ENCODE measurements around the gene CPO.
"Not testable (repeated sequence)": the region's sequence is repeated elsewhere in the genome, so short reads cannot be mapped to it uniquely, and the experiment has no call there.

The CPO gene

DNA sequence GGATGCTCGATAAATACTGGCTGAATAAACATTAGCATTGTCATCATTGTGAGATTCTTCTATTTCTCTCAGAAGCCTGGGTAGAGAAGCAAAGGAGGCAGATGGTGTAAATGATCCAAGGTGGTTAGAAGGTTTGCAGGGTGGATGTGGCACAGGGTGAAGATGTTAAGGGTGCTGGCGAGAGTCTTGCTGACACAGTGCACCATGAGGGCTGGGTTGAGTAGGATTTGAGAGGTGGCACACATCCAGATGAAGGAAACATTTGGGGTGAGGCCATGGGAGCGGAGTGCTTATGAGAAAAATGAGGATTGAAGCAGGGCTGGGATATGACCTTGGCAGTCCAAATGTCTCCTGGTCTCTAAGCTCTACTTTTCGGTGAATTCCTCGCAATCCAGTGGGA lies 17.8 kb upstream of the CPO start:
- H3K4me3 ChIP-seq (ENCODE audit: low read depth, low read length), result no peak overlapping the region
- TF ChIP-seq CTCF (IDR thresholded peaks at IDR 0.05; ENCODE audit: borderline replicate concordance, insufficient read depth, low read depth, low read length), result no peak

DNA sequence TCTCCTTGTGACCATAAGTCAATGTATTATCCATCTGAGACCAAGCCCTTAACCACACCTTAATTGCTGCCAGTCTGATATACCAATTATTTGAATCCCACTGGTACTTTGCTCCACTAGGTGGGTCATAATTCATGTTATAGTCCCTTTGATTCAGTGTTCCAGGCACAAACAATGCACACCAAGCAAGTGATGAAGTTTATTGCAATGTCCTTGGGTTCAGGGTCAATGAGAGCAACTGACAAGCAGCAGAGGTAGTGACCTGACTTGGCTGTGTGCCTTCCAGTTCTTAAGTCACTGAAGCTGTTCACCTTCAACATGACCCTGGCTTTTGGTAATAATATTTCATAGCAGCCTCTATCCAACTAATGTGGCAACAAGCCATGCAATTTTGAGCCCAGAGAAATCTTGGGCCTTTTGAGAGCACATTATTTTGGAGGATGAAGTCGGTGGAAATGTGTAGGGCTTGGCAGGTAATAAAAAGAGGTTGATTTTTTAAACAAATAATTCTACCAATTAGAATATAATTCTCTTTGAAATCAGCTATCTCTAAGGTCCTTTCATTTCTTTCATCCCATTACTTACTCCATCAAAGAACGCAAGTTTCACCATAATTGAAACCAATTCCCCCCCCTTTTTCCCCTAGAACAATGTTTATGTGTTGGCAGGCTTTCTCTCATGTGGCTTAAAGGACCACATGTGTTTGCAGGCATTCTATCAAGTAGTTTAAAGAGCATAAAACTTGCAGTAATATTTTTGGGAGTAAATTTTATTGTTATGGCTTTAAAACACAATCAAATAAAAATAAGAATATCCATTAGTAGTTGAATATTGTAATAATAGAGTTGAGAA lies 3.1 kb upstream of the CPO start:
- TF ChIP-seq CTCF (IDR thresholded peaks at IDR 0.05; ENCODE audit: borderline replicate concordance, insufficient read depth, low read depth, low read length), result no peak
- no peak overlapping the region for H3K4me3 ChIP-seq (ENCODE audit: low read depth, low read length)

- H3K4me3 ChIP-seq (ENCODE audit: low read depth, low read length), result no peak overlapping the region
- no peak for TF ChIP-seq CTCF (IDR thresholded peaks at IDR 0.05; ENCODE audit: borderline replicate concordance, insufficient read depth, low read depth, low read length)
Measured at GRCh38 chr2:206936843-206937230, 2.5 kb upstream of the CPO start.

DNA sequence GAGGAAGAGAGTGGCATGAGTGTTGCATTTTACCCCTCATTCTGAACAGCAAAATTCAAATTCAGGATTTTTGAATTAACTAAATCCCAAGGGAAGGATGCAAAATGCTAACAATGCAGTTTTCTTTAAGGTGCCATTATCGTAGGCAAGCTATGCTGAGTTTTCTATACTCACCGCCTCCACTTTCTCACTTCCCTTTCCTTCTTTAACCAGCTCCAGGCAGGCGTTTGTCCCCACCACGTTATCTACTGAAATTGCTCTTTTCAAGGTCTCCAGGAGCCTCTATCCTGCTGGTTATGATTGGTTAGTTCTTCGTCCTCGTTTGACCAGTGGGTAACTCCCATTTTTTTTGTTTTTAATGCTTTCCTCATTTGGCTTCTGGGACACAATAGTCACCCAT lies 1.8 kb upstream of the CPO start:
- no peak for TF ChIP-seq CTCF (IDR thresholded peaks at IDR 0.05; ENCODE audit: borderline replicate concordance, insufficient read depth, low read depth, low read length)
- H3K4me3 ChIP-seq (ENCODE audit: low read depth, low read length), result no peak overlapping the region

- no peak for TF ChIP-seq CTCF (IDR thresholded peaks at IDR 0.05; ENCODE audit: borderline replicate concordance, insufficient read depth, low read depth, low read length)
- H3K4me3 ChIP-seq (ENCODE audit: low read depth, low read length), result no peak overlapping the region
Measured at GRCh38 chr2:206940546-206940945, 1.2 kb downstream of the CPO start.

GRCh38 chr2:206942592-206943478 lies 3.5 kb downstream of the CPO start:
- TF ChIP-seq CTCF (IDR thresholded peaks at IDR 0.05; ENCODE audit: borderline replicate concordance, insufficient read depth, low read depth, low read length), result no peak
- no peak overlapping the region for H3K4me3 ChIP-seq (ENCODE audit: low read depth, low read length)

DNA sequence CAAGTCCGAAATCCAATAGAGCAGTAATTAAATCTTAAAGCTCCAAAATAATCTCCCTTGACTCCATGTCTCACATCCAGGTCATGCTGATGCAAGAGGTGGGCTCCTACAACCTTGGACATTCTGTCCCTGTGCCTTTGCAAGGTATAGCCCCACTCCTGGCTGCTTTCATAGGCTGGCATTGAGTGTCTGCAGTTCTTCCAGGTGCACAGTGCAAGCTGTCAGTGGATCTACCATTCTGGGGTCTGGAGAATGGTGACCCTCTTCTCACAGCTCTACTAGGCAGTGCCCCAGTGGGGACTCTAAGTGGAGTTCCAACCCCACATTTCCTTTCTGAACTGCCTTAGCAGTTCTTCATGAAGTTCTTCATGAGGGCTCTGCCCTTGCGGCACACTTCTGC lies 14.1 kb downstream of the CPO start:
- not testable (repeated sequence) for H3K4me3 ChIP-seq (ENCODE audit: low read depth, low read length)

All from GM12875 (cell line).